Neural progenitor cell (in vitro differentiated cells): ENCODE measurements around the gene SEMA3B. TPM values are rescaled to one million over a fixed set of nuclear protein-coding genes. Genes with fewer than 3 reads are reported as not detected.
A peak's percentile ranks its signal among the peaks of the same experiment; 100 is the strongest.

Experiments
- DNase-seq: peaks from one replicate; pipeline ENCODE4 v3.0.0-alpha.2; 2016; ENCODE audit warnings: low spot score
- H2AFZ ChIP-seq: fragments of 200-600 bp; sonication (generic); replicated peaks from 2 replicates; pipeline ENCODE4 v1.6.1; 2016; ENCODE audit warnings: antibody characterized with exemption
- H3F3A ChIP-seq: fragments of 200-600 bp; sonication (generic); 2 replicates; pipeline ENCODE4 v1.6.1; 2016; ENCODE audit warnings: antibody characterized with exemption, low read depth
- H3K27ac ChIP-seq: fragments of 200-600 bp; sonication (generic); 2 replicates; pipeline ENCODE4 v1.5.1; 2016; ENCODE audit warnings: mild to moderate bottlenecking
- H3K27me3 ChIP-seq: fragments of 200-600 bp; sonication (generic); 2 replicates; pipeline ENCODE4 v1.6.1; 2016; ENCODE audit warnings: mild to moderate bottlenecking, moderate library complexity
- H3K36me3 ChIP-seq: fragments of 200-600 bp; sonication (generic); 2 replicates; pipeline ENCODE4 v1.5.1; 2016
- H3K4me1 ChIP-seq: fragments of 200-600 bp; sonication (generic); 2 replicates; pipeline ENCODE4 v1.6.1; 2016; ENCODE audit warnings: mixed run types
- H3K4me2 ChIP-seq: fragments of 200-600 bp; sonication (generic); 2 replicates; pipeline ENCODE4 v1.6.1; 2016
- H3K4me3 ChIP-seq: fragments of 200-600 bp; sonication (generic); 2 replicates; pipeline ENCODE4 v1.5.1; 2016
- H3K79me2 ChIP-seq: fragments of 200-600 bp; sonication (generic); 2 replicates; pipeline ENCODE4 v1.6.1; 2016; ENCODE audit warnings: low read depth
- H3K9ac ChIP-seq: fragments of 200-600 bp; sonication (generic); 2 replicates; pipeline ENCODE4 v1.6.1; 2016
- H3K9me3 ChIP-seq: fragments of 200-600 bp; sonication (generic); 2 replicates; pipeline ENCODE4 v1.5.1; 2016; ENCODE audit warnings: low read depth
- H4K20me1 ChIP-seq: fragments of 200-600 bp; sonication (generic); 2 replicates; pipeline ENCODE4 v1.6.1; 2016; ENCODE audit warnings: low read depth
- H3K27ac Mint-ChIP-seq: 3 replicates; pipeline ENCODE4 v1.8.0; 2021; ENCODE audit warnings: mixed read lengths
- H3K27me3 Mint-ChIP-seq: 2 replicates; pipeline ENCODE4 v1.8.0; 2022; ENCODE audit warnings: low read depth, mild to moderate bottlenecking, inconsistent platforms, moderate library complexity, mixed read lengths; ENCODE audit not compliant: insufficient read depth
- H3K36me3 Mint-ChIP-seq: 3 replicates; pipeline ENCODE4 v1.8.0; 2021; ENCODE audit warnings: mixed read lengths
- H3K4me1 Mint-ChIP-seq: 3 replicates; pipeline ENCODE4 v1.8.0; 2021; ENCODE audit warnings: mixed read lengths
- H3K4me3 Mint-ChIP-seq: 3 replicates; pipeline ENCODE4 v1.8.0; 2021; ENCODE audit warnings: mild to moderate bottlenecking, moderate library complexity, mixed read lengths
- H3K9me3 Mint-ChIP-seq: 3 replicates; pipeline ENCODE4 v1.8.0; 2020; ENCODE audit warnings: mixed read lengths
- EZH2 ChIP-seq: fragments of 200-600 bp; sonication (generic); IDR thresholded peaks from 2 replicates; pipeline ENCODE4 v1.6.1; 2017; ENCODE audit warnings: antibody characterized with exemption, mild to moderate bottlenecking, moderate library complexity
- EZH2phosphoT487 ChIP-seq: fragments of 200-600 bp; sonication (generic); IDR thresholded peaks from 2 replicates; pipeline ENCODE4 v1.6.1; 2017; ENCODE audit warnings: antibody characterized with exemption
- total RNA-seq: library from RNA; depleted of rRNA; stranded (reverse); fragments of >200 nt; gene quantifications from 2 replicates; pipeline ENCODE4 v1.2.3, GENCODE V29; 2015; ENCODE audit warnings: low replicate concordance
- TF ChIP-seq, protein P1 (sequence below): fragments of 200-600 bp; sonication (generic); IDR thresholded peaks from 2 replicates; pipeline ENCODE4 v1.5.1; 2017; ENCODE audit warnings: antibody characterized with exemption, mild to moderate bottlenecking

The SEMA3B gene
- total RNA-seq, 1 donor from 2014 or later: 0.80 TPM

DNA sequence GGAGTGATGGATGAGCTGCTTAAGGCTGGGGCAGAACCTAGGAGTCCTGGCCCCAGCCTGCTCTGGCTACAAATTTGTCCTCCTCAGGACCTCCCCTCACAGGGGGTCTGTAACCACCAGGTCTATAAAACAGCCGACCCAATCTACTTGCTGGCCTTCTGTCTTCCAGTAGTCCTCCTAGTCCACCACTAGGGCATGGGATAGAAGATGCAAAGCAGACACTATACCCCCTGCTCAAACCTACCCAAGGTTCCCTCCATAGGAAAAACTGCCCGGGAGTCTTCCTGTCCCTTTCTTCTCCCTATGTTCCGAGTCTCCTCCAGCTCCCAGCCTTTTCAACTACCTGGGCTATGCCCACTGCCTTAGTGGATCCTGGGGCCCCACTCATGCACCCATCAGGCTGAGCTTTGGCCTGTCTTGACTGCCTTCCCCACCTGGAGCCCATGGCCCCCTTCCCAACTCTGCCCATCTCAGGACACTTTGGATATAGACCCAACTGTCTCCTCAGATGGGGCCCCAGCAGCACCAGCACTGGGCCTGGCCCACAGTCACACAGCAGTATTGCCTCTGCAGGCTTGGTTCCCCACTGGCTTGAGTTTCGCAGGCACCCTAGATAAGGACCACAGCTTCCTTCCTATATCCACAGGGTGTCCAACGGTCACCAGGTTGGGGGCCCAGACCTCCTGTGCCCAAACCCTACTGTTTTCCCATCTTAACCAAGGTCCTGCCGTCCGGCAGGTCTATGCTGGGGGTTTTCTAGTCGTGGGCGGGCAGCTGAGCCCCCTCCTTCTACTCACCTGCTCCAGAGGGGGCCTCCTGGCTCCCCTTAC, 29.2 kb downstream of the SEMA3B start:
- Mint-ChIP-seq H3K27ac (no peak overlapping the region), H3K4me3 (peak overlapping the region; percentile 96), H3K36me3 (peaks cover 1% of the 10 kb centered on the region), H3K9me3 (no peaks in the 10 kb centered on the region), H3K27me3 (peaks cover 9% of the 10 kb centered on the region), H3K4me1 (peaks cover 25% of the 10 kb centered on the region)
- Histone ChIP-seq H3K27ac (no peak overlapping the region), H3K79me2 (no peaks in the 10 kb centered on the region), H3K9ac (peak overlapping the region; percentile 45), H2AFZ (no peak overlapping the region), H3K27me3 (no peaks in the 10 kb centered on the region), H3K4me2 (peak overlapping the region; percentile 99), H3K4me3 (peak overlapping the region; percentile 91), H3K4me1 (peaks cover 7% of the 10 kb centered on the region), H4K20me1 (peaks cover 6% of the 10 kb centered on the region), H3F3A (no peaks in the 10 kb centered on the region), H3K9me3 (no peaks in the 10 kb centered on the region), H3K36me3 (no peaks in the 10 kb centered on the region)
- peak; percentile 13 for DNase-seq
- no peak for TF ChIP-seq EZH2
- TF ChIP-seq, protein P1, sequence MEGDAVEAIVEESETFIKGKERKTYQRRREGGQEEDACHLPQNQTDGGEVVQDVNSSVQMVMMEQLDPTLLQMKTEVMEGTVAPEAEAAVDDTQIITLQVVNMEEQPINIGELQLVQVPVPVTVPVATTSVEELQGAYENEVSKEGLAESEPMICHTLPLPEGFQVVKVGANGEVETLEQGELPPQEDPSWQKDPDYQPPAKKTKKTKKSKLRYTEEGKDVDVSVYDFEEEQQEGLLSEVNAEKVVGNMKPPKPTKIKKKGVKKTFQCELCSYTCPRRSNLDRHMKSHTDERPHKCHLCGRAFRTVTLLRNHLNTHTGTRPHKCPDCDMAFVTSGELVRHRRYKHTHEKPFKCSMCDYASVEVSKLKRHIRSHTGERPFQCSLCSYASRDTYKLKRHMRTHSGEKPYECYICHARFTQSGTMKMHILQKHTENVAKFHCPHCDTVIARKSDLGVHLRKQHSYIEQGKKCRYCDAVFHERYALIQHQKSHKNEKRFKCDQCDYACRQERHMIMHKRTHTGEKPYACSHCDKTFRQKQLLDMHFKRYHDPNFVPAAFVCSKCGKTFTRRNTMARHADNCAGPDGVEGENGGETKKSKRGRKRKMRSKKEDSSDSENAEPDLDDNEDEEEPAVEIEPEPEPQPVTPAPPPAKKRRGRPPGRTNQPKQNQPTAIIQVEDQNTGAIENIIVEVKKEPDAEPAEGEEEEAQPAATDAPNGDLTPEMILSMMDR: peak; percentile 16

DNA sequence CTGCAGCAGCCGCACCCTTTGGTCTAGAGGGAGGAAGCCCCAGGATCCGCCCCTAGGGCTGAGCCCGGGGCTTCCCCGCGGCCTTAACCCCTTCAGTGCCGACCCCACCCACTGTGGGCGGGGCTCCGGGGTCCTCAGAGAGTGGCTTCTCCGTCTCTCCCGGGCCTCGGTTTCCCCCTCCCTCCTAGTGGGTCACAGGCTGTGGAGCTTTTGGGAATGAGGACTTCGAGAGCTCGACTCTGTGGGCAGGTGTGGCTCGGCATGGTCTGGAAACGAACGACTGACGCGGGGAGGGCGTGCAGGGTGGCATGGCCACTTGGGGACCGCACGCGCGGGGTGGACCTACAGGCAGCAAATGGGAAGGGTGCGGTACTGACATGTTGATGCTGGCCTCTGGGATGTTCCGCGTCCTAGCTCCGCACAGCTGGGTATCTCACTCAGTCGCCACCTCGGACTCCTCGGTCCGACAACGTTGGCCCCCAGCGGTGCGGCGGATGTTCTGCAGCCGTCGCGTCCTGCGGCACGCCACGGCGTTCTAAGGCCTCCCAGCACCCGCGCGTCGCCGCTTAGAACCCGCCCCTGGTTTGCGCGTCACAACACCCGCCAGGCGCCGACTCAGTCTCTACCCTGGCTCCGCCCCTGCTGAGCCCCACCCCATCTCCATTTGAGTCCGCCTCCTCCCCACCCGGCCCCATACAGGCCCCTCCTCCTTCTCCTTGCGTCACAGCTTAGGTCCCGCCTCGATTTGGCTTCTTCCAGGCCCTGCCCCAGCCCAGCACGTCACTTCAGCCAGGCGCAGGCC, 30.1 kb downstream of the SEMA3B start, which contains the start of the genes HYAL3 and NAA80:
Gene HYAL3 (minus strand): TSS at position 570 of the 802 bp plus-strand sequence. CDS start 3,803 bp downstream, outside the sequence.
Gene NAA80 (minus strand): TSS at position 570 of the 802 bp plus-strand sequence. CDS start 1,942 bp downstream, outside the sequence.
- Histone ChIP-seq H3K9ac (peak within 1 kb of the TSS; percentile 45), H3K4me2 (peak within 1 kb of the TSS; percentile 99), H3K79me2 (no peaks in the 10 kb centered on the region), H3K4me1 (peaks cover 13% of the 10 kb centered on the region), H3K4me3 (peak within 1 kb of the TSS; percentile 91), H3K27ac (no peak within 1 kb of the TSS), H3K27me3 (no peaks in the 10 kb centered on the region), H3K36me3 (no peaks in the 10 kb centered on the region), H3F3A (peaks cover 5% of the 10 kb centered on the region), H4K20me1 (peaks cover 6% of the 10 kb centered on the region), H2AFZ (peak within 1 kb of the TSS; percentile 75), H3K9me3 (no peaks in the 10 kb centered on the region)
- Mint-ChIP-seq H3K36me3 (peaks cover 1% of the 10 kb centered on the region), H3K4me3 (peak within 1 kb of the TSS; percentile 96), H3K27ac (peak within 1 kb of the TSS; percentile 91), H3K9me3 (no peaks in the 10 kb centered on the region), H3K27me3 (peaks cover 7% of the 10 kb centered on the region), H3K4me1 (peaks cover 25% of the 10 kb centered on the region)
- no peak for TF ChIP-seq EZH2phosphoT487
- TF ChIP-seq, protein P1: peak; percentile 22
- peak; percentile 99 for DNase-seq

DNA sequence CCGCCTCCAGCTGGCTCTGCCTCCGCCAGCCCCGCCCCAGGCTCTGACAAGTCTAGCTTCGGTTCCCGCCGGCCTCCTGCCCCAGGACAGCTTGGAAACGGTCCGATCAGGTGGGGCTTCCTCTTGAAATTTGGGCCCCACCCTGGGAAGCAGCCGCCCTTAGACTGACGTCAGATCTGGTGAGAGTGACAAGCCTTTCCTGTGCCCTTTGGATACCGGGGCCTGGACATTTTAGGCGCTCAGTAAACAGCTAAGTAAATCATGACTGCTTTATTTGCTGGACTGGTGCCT, 30.6 kb downstream of the SEMA3B start:
- Histone ChIP-seq H3K27ac (no peak overlapping the region), H2AFZ (peak overlapping the region; percentile 75)
- H3K4me1 Mint-ChIP-seq: peaks cover 25% of the 10 kb centered on the region

More for the DNA sequence above, 30.6 kb downstream of the SEMA3B start:
- H3K36me3 Mint-ChIP-seq: peaks cover 1% of the 10 kb centered on the region
- Histone ChIP-seq H4K20me1 (peaks cover 6% of the 10 kb centered on the region), H3K4me3 (peak overlapping the region; percentile 91), H3K4me2 (peak overlapping the region; percentile 85), H3K9ac (no peak overlapping the region), H3K79me2 (no peaks in the 10 kb centered on the region), H3K9me3 (no peaks in the 10 kb centered on the region), H3F3A (peaks cover 5% of the 10 kb centered on the region), H3K36me3 (no peaks in the 10 kb centered on the region), H3K4me1 (peaks cover 13% of the 10 kb centered on the region), H3K27me3 (no peaks in the 10 kb centered on the region)
- H3K9me3 Mint-ChIP-seq: no peaks in the 10 kb centered on the region
- no peak for DNase-seq
- H3K4me3 Mint-ChIP-seq: peak overlapping the region; percentile 96
- H3K27me3 Mint-ChIP-seq: peaks cover 8% of the 10 kb centered on the region
- no peak overlapping the region for H3K27ac Mint-ChIP-seq
- TF ChIP-seq EZH2: no peak
- TF ChIP-seq EZH2phosphoT487: no peak
- TF ChIP-seq, protein P1: no peak
